NCI-H748 (cell line): ENCODE results near the gene PPBP.
A peak's percentile ranks its signal among the peaks of the same experiment; 100 is the strongest.
"Not testable (repeated sequence)": the region's sequence is repeated elsewhere in the genome, so short reads cannot be mapped to it uniquely, and the experiment has no call there.

Experiments
- DNase-seq: peaks from one replicate; lab custom pipeline; 2025; ENCODE audit not compliant: unreplicated experiment; lab: John Stamatoyannopoulos, UW

PPBP gene

DNA sequence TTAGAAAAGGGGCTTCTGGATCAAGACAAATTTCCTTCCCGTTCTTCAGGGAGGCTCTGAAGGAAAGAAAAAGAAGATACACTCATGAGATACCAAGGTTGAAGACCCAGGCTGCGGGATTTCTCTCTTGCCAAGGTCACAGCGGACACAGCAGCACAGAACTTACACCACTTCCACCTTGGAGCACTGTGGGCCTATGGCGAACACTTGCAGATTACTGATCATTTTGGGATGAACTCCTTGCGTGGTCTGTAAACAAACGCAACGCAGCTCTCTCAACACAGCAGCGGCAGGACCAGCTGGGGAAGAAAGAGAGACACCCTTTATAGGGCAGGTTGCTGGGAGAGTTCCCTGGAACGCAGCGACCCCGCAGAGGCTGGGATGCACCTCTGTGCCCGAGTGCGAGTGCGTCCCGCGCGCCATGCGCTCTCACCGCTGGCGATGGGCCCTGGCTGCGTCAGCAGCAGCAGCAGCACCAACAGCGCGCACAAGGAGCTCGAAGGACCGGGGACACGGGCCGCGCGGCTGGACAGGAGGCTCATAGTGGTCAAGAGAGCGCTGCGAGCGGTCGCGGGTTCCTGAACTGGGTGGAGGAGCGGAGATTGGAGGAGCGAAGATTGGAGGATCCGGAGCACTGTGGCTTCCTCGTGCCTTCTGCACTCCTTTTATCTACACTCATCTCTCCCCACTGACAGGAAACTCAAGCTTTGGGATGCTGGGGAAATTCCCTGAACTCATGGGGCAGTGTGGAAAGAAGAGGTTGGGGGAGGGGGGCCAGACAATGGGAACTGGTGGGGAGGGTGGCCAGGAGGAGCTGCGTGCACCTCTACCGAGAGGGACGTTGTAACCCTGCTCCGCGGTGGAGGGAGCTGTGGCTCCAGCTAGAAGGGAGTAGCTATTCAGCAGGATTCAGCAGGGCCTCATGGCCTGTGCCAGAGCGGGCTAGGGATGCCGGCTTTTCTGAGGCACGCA, 10.3 kb upstream of the PPBP start, which contains the start of gene CXCL5:
TSS of gene CXCL5 (minus strand) at position 638 of the 972 bp plus-strand sequence. CDS start at position 542, 96 bp downstream.
- no peak for DNase-seq

- no peak for DNase-seq
Observed at GRCh38 chr4:73992050-73992449, 4.1 kb upstream of the PPBP start.

DNA sequence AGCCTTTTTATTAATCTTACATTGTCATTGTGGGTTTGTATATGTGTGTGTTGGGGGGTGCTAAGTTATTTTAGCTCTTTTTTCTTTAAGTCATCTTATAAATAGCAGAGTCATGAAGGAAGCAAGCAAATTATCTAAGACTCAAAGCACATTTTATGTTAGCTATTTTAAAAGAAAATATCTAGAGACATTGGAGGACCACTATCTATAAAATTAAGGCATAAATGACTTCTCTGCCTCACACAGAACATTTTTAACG, 3.7 kb upstream of the PPBP start:
- DNase-seq: no peak

- DNase-seq: no peak
Observed at GRCh38 chr4:73990988-73991741, 3.2 kb upstream of the PPBP start.

GRCh38 chr4:73989928-73990327, 1.9 kb upstream of the PPBP start:
- no peak for DNase-seq

- no peak for DNase-seq
Observed at GRCh38 chr4:73989031-73989430, 1.0 kb upstream of the PPBP start.

- DNase-seq: peak; percentile 26
Observed at GRCh38 chr4:73985528-73985852, 2.5 kb downstream of the PPBP start.

DNA sequence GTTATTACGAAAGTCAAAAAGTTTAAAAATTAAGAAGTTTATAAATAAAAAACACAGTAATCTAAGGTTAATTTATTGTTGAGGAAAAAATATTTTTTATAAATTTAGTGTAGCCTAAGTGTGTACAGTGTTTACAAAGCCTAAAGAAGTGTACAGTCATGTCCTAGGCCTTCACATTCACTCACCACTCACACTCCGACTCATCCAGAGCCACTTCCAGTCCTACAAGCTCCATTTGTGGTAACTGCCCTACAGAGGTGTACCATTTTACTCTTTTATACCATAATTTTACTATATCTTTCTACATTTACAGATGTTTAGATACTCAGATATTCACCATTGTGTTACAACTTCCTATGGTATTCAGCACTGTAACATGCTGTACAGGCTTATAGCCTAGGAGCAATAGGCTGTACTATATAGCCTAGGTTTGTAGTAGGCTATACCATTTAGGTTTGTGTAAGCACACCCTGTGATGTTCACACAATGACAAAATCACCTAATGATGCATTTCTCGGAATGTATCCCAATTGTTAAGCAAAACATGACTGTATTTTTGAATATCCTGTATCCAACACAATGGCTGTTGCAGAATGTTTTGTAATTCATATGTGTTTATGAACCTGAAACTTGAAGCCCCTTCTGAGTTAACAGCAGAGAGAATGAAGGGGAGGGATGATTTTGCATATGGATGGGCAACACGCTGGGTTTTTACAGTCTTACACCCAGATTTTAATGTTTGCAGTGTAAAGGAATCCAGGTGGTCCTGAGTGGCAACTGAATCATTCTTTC, 3.1 kb downstream of the PPBP start:
- DNase-seq: peak; percentile 26

GRCh38 chr4:73981175-73981574, 6.8 kb downstream of the PPBP start:
- not testable (repeated sequence) for DNase-seq

- no peak for DNase-seq
Observed at GRCh38 chr4:73979407-73979957, 8.5 kb downstream of the PPBP start.

DNA sequence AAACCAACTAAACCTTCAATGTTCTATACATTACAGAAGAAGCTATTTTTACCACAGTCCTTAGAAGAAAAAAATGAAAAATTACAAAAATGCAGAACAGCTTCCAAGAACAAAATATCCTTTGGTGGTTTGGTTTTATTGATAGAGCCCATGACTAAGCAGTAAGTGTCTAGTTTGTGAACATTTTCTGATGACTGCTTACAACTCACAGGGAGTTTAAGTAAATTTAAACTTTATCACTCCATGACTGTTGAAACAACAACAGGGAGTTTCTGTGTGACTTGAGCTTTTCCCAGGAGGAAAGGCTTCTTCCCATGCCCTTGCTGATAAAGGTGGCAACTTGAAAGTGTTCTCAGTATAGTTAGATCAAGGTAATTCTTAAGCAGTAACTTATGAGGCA, 9.1 kb downstream of the PPBP start:
- no peak for DNase-seq

GRCh38 chr4:73976716-73977115, 11.3 kb downstream of the PPBP start:
- DNase-seq: no peak

- DNase-seq: no peak
Observed at GRCh38 chr4:73976217-73976616, 11.8 kb downstream of the PPBP start.

- DNase-seq: no peak
Observed at GRCh38 chr4:73974352-73974751, 13.6 kb downstream of the PPBP start.

DNA sequence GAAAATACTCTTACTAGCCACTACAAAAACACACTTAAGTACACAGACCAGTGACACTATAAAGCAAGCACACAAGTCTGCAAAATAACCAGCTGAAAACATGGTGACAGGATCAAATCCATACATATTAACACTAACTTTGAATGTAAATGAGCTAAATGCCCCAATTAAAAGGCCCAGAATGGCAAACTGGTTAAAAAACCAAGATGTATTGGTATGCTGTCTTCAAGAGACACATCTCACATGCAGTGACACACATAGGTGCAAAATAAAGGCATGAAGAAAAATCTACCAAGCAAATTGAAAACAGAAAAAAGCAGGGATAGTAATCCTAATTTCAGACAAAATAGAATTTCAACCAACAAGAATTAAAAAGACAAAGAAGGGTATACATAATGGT, 17.0 kb downstream of the PPBP start:
- DNase-seq: no peak

DNA sequence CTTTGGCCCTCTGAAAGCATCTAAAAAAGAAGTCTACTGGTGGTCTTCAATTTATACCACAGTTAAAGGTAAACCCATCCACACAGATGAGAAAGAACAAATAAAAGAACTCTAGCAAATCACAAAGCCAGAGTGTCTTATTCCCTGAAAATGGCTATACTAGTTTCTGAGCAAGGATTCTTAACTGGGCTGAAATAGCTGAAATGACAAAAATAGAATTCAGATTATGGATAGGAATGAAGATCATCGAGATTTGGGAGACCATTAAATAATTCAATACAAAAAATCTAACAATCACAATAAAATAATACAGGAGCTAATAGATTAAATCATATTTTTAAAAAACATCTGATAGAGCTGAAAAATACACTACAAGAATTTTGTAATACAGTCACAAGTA, 18.0 kb downstream of the PPBP start:
- no peak for DNase-seq

DNA sequence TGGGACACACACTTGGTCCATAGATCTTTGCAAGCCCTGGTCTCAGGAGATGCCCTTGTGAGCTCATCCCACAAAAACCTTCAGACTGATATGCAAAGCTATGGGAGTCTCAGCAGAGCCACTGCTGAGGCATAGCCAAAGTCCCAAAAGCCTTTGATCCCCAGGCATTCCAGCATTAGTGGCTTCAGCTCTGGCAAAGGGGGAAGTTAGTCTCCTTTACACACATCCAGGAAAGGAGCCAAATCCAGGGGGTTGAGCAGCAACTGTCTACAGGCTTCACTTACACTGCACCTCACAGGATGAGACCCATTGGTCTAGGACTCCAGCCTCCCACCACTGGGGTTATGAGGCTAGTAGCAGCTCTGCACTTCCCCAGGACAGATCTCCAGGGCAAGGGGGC, 20.1 kb downstream of the PPBP start:
- no peak for DNase-seq

DNA sequence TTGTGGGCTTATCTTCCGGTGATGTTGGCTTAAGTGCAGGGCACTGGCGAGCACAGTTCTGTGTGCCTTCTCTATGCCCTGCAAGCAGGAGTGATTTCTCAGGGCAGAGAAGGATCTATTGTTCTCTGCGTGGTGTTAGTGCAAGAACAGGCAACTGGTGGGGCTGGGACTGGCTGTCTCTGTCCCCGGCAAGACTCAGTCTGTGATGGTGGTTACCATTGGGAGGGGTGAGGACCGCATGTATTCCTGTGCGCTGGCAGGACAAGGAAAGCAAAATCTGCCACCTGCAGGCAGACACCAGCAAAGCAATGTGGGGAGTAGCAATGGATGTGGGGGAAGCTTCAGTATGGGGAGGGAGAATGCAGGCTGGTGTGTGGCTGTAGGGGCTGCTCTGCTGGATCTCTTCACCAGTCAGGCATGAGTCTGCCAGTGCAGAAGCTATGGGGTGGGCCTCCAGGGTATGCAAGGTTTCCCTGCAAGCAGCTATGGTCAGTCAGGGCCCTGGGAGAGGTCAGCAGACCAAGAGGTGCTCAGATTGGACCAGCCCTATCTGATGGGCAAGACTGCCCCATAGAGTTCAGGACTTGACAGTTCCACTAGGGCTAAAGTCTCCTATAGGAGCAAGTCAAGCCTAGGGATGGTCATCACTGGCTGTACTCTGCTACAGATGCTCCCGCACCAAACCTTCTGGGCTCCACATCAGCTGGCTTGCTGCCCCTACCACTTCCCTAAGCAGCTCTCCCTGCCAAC, 23.0 kb downstream of the PPBP start:
- peak; percentile 17 for DNase-seq

DNA sequence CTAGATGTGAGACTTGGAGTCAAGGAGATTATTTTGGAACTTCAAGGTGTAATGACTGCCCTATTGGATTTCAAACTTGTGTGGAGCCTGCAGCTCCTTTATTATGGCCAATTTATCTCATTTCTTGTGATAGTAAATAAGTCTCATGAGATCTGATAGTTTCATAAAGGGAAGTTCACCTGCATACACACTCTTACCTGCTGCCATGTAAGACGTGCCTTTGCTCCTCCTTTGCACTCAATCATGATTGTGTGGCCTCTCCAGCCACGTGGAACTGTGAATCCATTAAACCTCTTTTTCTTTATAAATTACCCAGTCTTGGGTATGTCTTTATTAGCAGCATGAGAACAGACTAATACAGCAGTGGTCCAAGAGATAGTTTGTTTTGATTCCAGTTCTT, 25.3 kb downstream of the PPBP start:
- DNase-seq: no peak

- not testable (repeated sequence) for DNase-seq
Observed at GRCh38 chr4:73959041-73959440, 28.9 kb downstream of the PPBP start.

DNA sequence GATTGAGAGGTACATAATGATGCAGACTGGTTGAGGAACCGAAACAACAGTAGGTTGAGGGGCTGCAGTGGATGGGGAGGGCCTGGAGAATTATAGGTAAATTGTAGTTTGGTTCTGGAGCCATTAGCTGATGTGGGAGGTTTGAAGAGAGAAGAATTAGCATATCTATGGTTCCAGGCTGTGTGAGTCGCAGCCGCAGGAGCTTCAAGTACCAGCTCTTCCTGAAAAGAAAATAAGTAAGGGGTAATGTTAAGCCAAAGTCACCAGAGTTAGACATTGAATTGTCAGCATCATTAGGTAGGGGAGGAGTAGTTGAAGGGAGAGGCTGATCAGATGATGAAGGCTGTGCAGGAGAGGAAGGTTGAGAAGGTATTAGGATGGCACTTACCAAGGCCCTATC, 35.6 kb downstream of the PPBP start:
- no peak for DNase-seq
